ENCODE data around the gene GOLGA6L10.
"Not testable (repeated sequence)": the region's sequence is repeated elsewhere in the genome, so short reads cannot be mapped to it uniquely, and the experiment has no call there.

The GOLGA6L10 gene

DNA sequence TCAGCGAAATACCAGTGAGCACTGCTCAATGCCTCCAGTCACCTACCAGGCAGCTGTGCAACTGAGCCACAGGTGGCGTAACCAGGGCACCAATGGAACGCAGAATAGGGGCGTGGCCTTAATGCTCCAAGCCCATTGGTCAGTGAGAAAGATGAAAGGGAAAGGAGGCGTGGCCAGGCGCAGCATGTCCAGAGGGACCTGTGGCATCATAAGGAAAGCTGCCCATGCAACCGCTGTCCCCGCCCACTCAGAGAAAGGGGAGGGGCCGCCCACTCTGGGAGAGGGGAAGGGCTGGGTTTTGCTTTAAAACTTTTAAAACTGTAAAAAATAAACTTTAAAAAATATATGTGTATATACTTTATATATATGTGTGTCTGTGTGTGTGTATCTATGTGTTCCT, at the start of gene GOLGA6L10:
TSS of gene GOLGA6L10 (minus strand) at position 101 of the 400 bp plus-strand sequence. CDS start at position 1, 100 bp downstream.
- not testable (repeated sequence) for DNase-seq (ENCODE audit: low read depth)

DNA sequence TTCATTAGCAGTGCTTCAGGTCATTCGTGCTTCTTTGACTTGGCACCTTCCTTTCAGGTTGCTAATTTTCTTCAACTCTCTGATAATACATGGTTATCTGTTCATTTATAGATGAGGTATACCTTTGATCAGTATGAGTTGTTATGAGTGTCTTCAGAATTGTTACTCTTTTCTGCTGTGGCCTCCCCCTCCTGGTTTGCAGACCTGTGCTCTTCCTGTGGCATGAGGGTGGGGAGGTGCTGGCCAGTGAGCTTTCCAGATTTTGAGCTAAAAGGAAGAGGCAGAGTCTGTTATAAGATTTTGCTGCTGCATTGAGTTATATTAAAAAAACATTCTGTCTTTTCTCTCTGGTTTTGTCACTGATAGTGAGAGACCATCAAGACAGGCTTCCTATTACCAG, 49.5 kb upstream of the GOLGA6L10 start:
- no peak for DNase-seq (ENCODE audit: low read depth)

DNA sequence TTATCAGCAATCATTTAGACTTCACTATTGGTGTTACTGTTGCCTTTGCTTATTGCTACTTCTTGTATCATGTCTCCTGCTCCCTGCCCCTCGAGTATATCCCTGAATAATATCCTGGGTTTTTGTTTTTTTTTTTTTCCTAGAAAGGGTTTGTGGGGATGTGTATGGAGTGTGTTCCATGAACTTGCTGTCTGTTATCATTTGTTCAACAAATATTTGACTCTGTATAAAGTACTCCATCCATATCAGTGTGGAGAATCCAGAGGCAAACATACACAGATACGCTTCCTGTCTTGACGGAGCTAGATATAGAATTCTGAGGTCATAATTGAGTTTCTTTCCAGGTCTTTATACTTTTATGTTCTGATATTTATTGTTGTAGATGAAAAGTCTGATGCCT, 48.5 kb upstream of the GOLGA6L10 start:
- no peak for DNase-seq (ENCODE audit: low read depth)

GRCh38 chr15:82395788-82396187, 46.5 kb upstream of the GOLGA6L10 start:
- DNase-seq (ENCODE audit: low read depth) = not testable (repeated sequence)

DNA sequence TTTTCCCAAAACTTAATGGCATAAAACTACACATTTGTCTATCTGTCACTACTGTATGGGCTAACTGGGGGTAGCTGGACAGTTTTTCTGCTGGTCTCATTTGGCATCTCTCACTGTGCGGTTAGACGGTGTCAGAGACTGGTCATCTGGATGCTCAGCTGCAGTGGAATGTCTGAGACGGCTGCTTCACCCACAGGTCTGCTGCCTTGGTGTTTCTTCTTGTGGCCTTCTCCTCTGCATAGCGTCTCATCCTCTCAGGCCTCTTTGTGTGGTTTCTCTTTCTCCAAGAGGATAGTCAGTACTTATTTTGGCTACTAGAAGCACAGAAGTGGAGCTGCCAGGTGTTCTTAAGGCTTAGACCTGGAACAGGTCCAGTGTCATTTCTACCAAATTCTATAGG, 44.4 kb upstream of the GOLGA6L10 start:
- peak; percentile 42 for DNase-seq (ENCODE audit: low read depth)

DNA sequence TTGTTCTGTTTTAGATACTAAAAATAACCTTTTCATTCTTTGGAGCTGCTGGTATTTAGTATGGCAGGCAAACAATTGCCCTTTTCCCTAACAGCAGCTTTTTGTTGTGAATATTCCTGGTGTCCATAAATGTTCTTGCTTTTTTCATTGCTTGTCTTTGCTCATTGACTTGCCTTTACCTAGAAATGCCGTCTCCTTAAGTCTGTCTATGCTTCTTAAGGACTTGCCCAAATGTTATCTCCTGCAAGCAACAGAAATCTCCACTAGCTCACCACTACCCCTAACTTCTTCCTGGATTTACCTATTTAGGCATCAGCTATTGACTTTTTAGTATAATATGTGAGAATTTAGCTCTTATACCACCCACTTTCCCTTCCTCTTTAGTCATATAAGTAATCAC, 42.8 kb upstream of the GOLGA6L10 start:
- not testable (repeated sequence) for DNase-seq (ENCODE audit: low read depth)

GRCh38 chr15:82390152-82390551, 40.9 kb upstream of the GOLGA6L10 start:
- DNase-seq (ENCODE audit: low read depth) = not testable (repeated sequence)

DNA sequence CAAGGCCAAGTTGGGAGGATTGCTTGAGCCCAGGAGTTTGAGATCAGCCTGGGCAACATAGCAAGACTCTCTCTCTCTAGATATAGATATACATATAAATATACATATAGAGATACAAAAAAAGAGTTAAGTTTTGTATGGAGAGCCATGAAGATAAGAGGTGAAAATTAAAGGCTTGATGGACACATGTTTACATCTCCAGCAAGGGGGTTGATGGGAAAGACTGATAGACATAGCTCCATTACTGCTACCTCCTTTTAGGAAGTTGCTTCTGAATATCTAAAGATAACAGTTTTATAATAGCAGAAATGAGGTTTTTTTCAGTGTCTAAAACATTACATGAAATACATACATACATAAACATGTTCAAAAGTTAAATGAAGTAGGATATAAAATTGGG, 37.9 kb upstream of the GOLGA6L10 start:
- not testable (repeated sequence) for DNase-seq (ENCODE audit: low read depth)

GRCh38 chr15:82381330-82381955, 32.2 kb upstream of the GOLGA6L10 start:
- DNase-seq (ENCODE audit: low read depth) = not testable (repeated sequence)

DNA sequence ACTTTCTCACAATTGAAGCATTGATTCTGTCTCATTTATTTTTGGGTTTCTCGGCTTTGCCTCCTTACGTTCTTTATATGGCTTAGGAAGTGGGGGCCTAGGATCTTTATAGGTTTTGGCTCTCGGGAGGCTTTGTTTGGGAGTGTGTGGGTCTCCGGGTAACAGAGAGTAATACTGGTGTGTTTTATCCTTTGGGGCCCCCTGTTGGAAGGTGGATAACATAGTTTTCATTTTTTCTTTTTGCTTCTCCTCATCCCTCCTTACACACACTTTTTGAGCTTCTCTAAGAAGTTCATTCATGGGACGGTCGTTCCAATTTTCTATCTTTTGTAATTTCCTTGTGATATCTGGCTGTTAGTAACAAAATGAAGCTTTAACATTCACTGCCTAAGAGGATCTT, 30.3 kb upstream of the GOLGA6L10 start:
- peak; percentile 2 for DNase-seq (ENCODE audit: low read depth)

- peak; percentile 28 for DNase-seq (ENCODE audit: low read depth)
These were observed 24.4 kb upstream of the GOLGA6L10 start for GRCh38 chr15:82373661-82374060.

GRCh38 chr15:82371656-82372055, 22.4 kb upstream of the GOLGA6L10 start:
- DNase-seq (ENCODE audit: low read depth) = no peak

DNA sequence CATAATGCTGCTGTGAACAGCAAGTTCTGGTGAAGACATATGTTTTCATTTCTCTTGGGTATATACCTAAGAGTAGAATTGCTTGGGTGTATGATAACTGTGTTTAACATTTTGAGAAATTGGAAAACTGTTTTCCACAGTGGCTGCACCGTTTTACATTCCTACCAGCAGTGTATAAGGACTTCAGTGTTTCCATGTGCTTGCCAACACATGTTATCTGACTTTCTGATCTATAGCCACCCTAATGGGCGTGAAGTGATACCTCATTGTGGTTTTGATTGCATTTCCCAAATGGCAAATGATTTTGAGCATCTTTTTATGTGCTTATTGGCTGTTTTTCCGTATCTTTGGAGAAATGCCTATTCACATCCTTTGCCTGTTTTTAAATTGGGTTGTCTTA, 18.5 kb upstream of the GOLGA6L10 start:
- peak; percentile 32 for DNase-seq (ENCODE audit: low read depth)

- DNase-seq (ENCODE audit: low read depth) = not testable (repeated sequence)
These were observed 16.5 kb upstream of the GOLGA6L10 start for GRCh38 chr15:82365692-82366323.

DNA sequence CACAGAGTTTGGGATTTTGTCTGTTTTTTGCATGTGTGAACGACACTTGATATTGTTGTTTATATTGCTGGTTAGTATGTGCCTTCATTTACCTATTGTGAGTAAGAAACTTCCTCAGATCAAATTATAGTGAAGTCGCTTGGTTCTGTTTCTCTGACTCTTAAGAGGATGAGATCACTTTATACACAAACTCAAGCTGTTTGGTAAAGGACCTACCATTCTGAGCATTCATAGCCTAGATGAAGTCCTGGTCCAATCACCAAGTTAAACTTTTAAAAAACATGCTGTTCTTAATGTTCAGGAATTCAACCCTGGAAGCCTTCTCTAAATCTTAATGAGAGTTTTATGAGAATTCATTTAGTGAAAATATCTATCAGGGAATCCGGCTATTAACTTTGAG, 15.3 kb upstream of the GOLGA6L10 start:
- not testable (repeated sequence) for DNase-seq (ENCODE audit: low read depth)

- DNase-seq (ENCODE audit: low read depth) = not testable (repeated sequence)
These were observed 13.5 kb upstream of the GOLGA6L10 start for GRCh38 chr15:82362790-82363189.

GRCh38 chr15:82360618-82361017, 11.3 kb upstream of the GOLGA6L10 start:
- DNase-seq (ENCODE audit: low read depth) = not testable (repeated sequence)

DNA sequence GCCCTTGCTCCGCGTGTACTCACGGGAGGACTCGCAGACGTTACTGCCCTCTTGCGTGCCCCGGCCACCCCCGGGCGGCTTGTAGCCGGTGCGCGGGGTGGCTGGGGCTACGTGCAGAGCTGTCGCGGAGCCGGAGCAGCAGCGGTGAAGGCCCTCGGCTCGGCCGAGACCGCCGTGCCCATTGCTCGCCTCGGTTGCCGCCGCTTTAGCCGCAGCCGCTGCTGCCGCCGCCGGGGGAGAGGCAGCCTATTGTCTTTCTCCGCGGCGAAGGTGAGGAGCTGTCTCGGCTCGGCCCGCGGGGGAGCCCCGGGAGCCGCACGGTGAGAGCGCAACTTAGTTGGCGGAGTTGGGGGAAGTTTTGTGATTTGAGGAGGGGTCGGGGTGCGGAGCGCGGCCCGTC, 5.8 kb upstream of the GOLGA6L10 start:
- not testable (repeated sequence) for DNase-seq (ENCODE audit: low read depth)

DNA sequence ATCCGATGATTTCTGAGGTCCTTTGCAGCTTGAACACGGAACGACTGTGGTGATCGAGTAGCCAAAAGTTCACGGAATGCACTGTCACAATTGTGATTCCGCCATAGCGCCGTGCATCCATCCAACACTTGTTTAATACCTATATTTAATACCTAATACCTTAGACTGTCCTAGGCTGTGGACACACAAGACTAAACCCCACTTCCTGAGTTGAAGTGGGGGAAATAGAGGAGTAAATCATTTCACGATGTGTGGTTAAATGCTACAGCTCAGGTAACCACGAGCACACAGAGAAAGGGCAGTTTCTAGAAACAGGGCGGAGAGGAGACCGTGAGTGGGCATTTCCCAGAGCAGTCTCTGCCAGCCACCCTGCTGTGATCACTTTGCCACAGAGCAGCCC, 5.3 kb upstream of the GOLGA6L10 start:
- not testable (repeated sequence) for DNase-seq (ENCODE audit: low read depth)

GRCh38 chr15:82347645-82348044, 1.6 kb downstream of the GOLGA6L10 start:
- DNase-seq (ENCODE audit: low read depth) = not testable (repeated sequence)

GRCh38 chr15:82345176-82345575, 4.1 kb downstream of the GOLGA6L10 start:
- not testable (repeated sequence) for DNase-seq (ENCODE audit: low read depth)

- not testable (repeated sequence) for DNase-seq (ENCODE audit: low read depth)
These were observed 4.9 kb downstream of the GOLGA6L10 start for GRCh38 chr15:82344421-82344820.

DNA sequence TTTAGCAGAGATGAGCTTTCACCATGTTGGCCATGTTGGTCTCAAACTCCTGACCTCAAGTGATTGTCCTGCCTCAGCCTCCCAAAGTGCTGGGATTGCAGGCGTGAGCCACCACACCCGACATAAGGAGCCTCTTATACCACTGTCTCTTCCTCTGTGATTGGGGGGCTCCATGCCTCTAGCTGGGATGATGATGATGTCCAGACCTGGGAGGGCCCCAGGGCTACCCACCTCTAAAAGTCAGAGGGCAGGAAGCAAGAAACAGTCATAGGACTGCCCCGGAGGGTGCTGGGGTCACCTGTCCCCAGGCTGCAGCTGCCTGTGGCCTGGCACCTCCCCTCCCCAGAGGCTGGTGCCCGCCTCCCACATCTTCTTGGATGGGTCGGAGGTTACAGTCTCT, 5.4 kb downstream of the GOLGA6L10 start:
- DNase-seq (ENCODE audit: low read depth) = not testable (repeated sequence)
